ENCODE data around the gene TP53AIP1. TPM values are rescaled to one million over a fixed set of nuclear protein-coding genes. Genes with fewer than 3 reads are reported as not detected.
"Not testable (repeated sequence)": the region's sequence is repeated elsewhere in the genome, so short reads cannot be mapped to it uniquely, and the experiment has no call there.

The TP53AIP1 gene
- total RNA-seq, 2 donors from 2014 or later: 0.20 to 0.37 TPM

GRCh38 chr11:128929468-128929867 lies 13.2 kb downstream of the TP53AIP1 start:
- ATAC-seq: no peak
- DNase-seq: no peak
- intact Hi-C loops (cut with DNase I, micrococcal nuclease): no loop called here

- intact Hi-C loops (cut with DNase I, micrococcal nuclease): no loop called here
- DNase-seq: peak in 1 of 2 donors; percentile 27
- peak; percentile 60 for ATAC-seq
These were observed 14.3 kb downstream of the TP53AIP1 start for GRCh38 chr11:128928400-128928799.

- ATAC-seq: no peak
- intact Hi-C loops (cut with DNase I, micrococcal nuclease): no loop called here
- no peak for DNase-seq
These were observed 14.9 kb downstream of the TP53AIP1 start for GRCh38 chr11:128927683-128928336.

- no peak for DNase-seq
- no peak for ATAC-seq
- intact Hi-C loops (cut with DNase I, micrococcal nuclease): no loop called here
These were observed 15.6 kb downstream of the TP53AIP1 start for GRCh38 chr11:128927108-128927461.

- DNase-seq (no peak), ATAC-seq (no peak)
- intact Hi-C loops (cut with DNase I, micrococcal nuclease): no loop called here
These were observed 16.1 kb downstream of the TP53AIP1 start for GRCh38 chr11:128926437-128927107.

- intact Hi-C loops (cut with DNase I, micrococcal nuclease): no loop called here
- DNase-seq (no peak), ATAC-seq (no peak)
These were observed 16.7 kb downstream of the TP53AIP1 start for GRCh38 chr11:128926000-128926399.

GRCh38 chr11:128925250-128925600 lies 17.4 kb downstream of the TP53AIP1 start:
- DNase-seq: no peak
- intact Hi-C loops (cut with DNase I, micrococcal nuclease): no loop called here
- ATAC-seq: no peak

- no peak for DNase-seq
- ATAC-seq: no peak
- intact Hi-C loops (cut with DNase I, micrococcal nuclease): no loop called here
These were observed 18.0 kb downstream of the TP53AIP1 start for GRCh38 chr11:128924510-128925249.

GRCh38 chr11:128924104-128924503 lies 18.6 kb downstream of the TP53AIP1 start:
- ATAC-seq: no peak
- DNase-seq: no peak
- intact Hi-C loops (cut with DNase I, micrococcal nuclease): no loop called here

GRCh38 chr11:128921793-128922192 lies 20.9 kb downstream of the TP53AIP1 start:
- ATAC-seq (no peak), DNase-seq (no peak)
- intact Hi-C loops (cut with DNase I, micrococcal nuclease): no loop called here

GRCh38 chr11:128920666-128921065 lies 22.0 kb downstream of the TP53AIP1 start:
- DNase-seq: no peak
- no peak for ATAC-seq
- intact Hi-C loops (cut with DNase I, micrococcal nuclease): no loop called here

- intact Hi-C loops (cut with DNase I, micrococcal nuclease); ATAC-seq; DNase-seq: not testable (repeated sequence)
These were observed 23.0 kb downstream of the TP53AIP1 start for GRCh38 chr11:128919635-128920034.

- intact Hi-C loops (cut with DNase I, micrococcal nuclease): no loop called here
- DNase-seq (no peak), ATAC-seq (no peak)
These were observed 23.5 kb downstream of the TP53AIP1 start for GRCh38 chr11:128919216-128919615.

- DNase-seq: no peak
These were observed 25.4 kb downstream of the TP53AIP1 start for GRCh38 chr11:128917144-128917724.

GRCh38 chr11:128916681-128917080 lies 26.0 kb downstream of the TP53AIP1 start:
- no peak for DNase-seq
- intact Hi-C loops (cut with DNase I, micrococcal nuclease): no loop called here

More at GRCh38 chr11:128917144-128917724, 25.4 kb downstream of the TP53AIP1 start:
- intact Hi-C loops (cut with DNase I, micrococcal nuclease): no loop called here
- ATAC-seq: no peak

GRCh38 chr11:128916037-128916572 lies 26.6 kb downstream of the TP53AIP1 start:
- no peak for ATAC-seq
- DNase-seq: no peak
- intact Hi-C loops (cut with DNase I, micrococcal nuclease): no loop called here

More at GRCh38 chr11:128916681-128917080, 26.0 kb downstream of the TP53AIP1 start:
- ATAC-seq: no peak

- no peak for ATAC-seq
- intact Hi-C loops (cut with DNase I, micrococcal nuclease): no loop called here
- no peak for DNase-seq
These were observed 27.5 kb downstream of the TP53AIP1 start for GRCh38 chr11:128915149-128915521.

GRCh38 chr11:128914216-128915148 lies 28.2 kb downstream of the TP53AIP1 start:
- ATAC-seq: no peak
- intact Hi-C loops (cut with DNase I, micrococcal nuclease): no loop called here
- DNase-seq: no peak
